ENCODE measurements around the gene TMEM126B. TPM values are rescaled to one million over a fixed set of nuclear protein-coding genes. Genes with fewer than 3 reads are reported as not detected.
A peak's percentile ranks its signal among the peaks of the same experiment; 100 is the strongest.

Gene TMEM126B
- total RNA-seq, 1 experiment from 2014 or later = 38.1 TPM

DNA sequence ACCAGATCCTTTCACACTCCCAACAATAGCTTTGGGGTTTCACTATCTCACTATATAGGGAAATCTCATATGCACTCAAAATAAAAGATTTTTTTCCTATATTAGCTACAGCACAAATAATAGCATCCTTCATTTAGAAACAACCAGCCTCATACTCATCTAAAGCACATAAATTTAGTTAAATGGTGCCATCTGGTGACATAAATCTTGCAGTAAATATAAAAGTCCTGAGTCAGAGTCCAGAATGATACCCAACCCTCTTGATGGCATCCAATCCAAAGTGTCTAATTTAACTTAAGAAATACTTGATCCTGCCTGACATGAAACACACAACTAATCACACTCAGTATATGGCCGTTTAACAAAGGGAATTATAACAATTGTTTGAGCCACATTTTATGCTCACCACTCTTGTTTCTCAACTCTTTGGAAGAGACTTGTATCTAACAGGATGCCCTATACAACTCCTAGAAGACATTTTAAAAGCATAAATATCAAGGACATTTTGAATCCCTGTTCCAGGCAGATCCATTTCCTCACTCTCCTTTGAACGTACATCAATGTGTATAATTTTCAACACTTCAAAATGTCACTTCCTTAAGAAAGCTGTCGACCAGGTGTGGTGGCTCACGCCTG is 37.4 kb upstream of the TMEM126B start:
- ChIA-PET POLR2A (ENCODE audit: unreplicated experiment) (no interaction called here), CTCF (interaction anchor here (0.6 to 0.9 kb wide), 3 partner anchors 995 to 1201 kb away, joined by 3 read pairs; no protein-coding TSS in a partner anchor)
- Histone ChIP-seq H3K9me3 (ENCODE audit: insufficient read depth, low read depth) (0 out of 2 replicates have a peak, but pooled peaks cover 4% of the 10 kb centered on the region), H3F3A (ENCODE audit: insufficient read depth, low read depth) (no peaks in the 10 kb centered on the region), H4K20me1 (ENCODE audit: insufficient read depth) (no peaks in the 10 kb centered on the region), H3K27ac (no peak overlapping the region), H3K36me3 (ENCODE audit: low read depth) (no peaks in the 10 kb centered on the region), H3K27me3 (ENCODE audit: insufficient read depth, low read depth) (no peaks in the 10 kb centered on the region), H3K79me2 (ENCODE audit: low read depth) (no peaks in the 10 kb centered on the region), H3K9me2 (ENCODE audit: insufficient read depth) (no peaks in the 10 kb centered on the region), H3K4me1 (replicated peaks; ENCODE audit: insufficient read depth) (no peaks in the 10 kb centered on the region), H3K4me2 (no peak overlapping the region), H2AFZ (no peak overlapping the region), H3K4me3 (no peak overlapping the region)
- no TSS peak for BruUV-seq (replicated peaks)
- peak in 1 of 2 experiments; percentile 52 for DNase-seq
- intact Hi-C loops (cut with micrococcal nuclease; ENCODE audit: unreplicated experiment) = loop anchor here (1.0 to 10.0 kb wide), 5 partner anchors 789 to 1324 kb away; no protein-coding TSS in a partner anchor
- TF ChIP-seq, protein P1, sequence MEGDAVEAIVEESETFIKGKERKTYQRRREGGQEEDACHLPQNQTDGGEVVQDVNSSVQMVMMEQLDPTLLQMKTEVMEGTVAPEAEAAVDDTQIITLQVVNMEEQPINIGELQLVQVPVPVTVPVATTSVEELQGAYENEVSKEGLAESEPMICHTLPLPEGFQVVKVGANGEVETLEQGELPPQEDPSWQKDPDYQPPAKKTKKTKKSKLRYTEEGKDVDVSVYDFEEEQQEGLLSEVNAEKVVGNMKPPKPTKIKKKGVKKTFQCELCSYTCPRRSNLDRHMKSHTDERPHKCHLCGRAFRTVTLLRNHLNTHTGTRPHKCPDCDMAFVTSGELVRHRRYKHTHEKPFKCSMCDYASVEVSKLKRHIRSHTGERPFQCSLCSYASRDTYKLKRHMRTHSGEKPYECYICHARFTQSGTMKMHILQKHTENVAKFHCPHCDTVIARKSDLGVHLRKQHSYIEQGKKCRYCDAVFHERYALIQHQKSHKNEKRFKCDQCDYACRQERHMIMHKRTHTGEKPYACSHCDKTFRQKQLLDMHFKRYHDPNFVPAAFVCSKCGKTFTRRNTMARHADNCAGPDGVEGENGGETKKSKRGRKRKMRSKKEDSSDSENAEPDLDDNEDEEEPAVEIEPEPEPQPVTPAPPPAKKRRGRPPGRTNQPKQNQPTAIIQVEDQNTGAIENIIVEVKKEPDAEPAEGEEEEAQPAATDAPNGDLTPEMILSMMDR (conservative IDR thresholded peaks at IDR 0.05) = peak; percentile 59; the same call in 1 of the 2 replicates
- no peak for TF ChIP-seq EZH2 (IDR thresholded peaks at IDR 0.05; ENCODE audit: low read depth)

DNA sequence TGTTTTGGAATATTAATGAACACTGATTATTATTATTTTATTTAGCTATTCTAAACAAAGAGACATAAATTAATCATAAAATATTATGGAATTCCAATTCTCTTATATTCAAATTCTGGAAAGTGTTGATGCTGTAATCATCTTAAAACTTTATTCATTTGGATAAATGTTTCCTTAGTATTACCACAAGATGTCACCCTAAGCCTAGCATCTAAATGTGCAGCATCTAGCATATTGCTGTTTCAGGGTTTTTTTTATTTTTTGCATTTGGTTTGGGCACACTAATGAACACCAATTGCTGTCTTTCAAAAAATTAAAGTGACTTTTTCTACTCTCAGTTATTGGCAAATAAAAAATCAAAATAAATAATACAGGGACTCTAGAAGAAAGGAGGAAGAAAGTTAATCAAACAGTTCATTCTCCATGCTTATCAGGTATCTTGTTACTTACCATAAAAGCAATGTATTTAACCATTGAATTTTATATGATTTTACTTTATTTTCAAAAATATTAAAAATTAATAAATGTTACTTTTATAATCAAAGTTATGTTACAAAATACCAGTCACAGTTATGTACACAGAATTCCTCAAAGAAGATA is 33.0 kb upstream of the TMEM126B start:
- DNase-seq = peak in 1 of 2 experiments; percentile 51
- BruUV-seq (replicated peaks) = no TSS peak
- Histone ChIP-seq H3K4me1 (replicated peaks; ENCODE audit: insufficient read depth) (no peaks in the 10 kb centered on the region), H3K27me3 (ENCODE audit: insufficient read depth, low read depth) (no peaks in the 10 kb centered on the region), H3K9me3 (ENCODE audit: insufficient read depth, low read depth) (no peaks in the 10 kb centered on the region), H3K4me2 (no peak overlapping the region), H3K36me3 (ENCODE audit: low read depth) (no peaks in the 10 kb centered on the region), H4K20me1 (ENCODE audit: insufficient read depth) (no peaks in the 10 kb centered on the region), H3F3A (ENCODE audit: insufficient read depth, low read depth) (no peaks in the 10 kb centered on the region), H3K27ac (no peak overlapping the region), H3K9me2 (ENCODE audit: insufficient read depth) (no peaks in the 10 kb centered on the region), H2AFZ (no peak overlapping the region), H3K4me3 (no peak overlapping the region), H3K79me2 (ENCODE audit: low read depth) (no peaks in the 10 kb centered on the region)
- intact Hi-C loops (cut with micrococcal nuclease; ENCODE audit: unreplicated experiment) = loop anchor here (1.0 to 10.0 kb wide), 3 partner anchors 259 to 1319 kb away; no protein-coding TSS in a partner anchor
- ChIA-PET POLR2A (ENCODE audit: unreplicated experiment) (no interaction called here), CTCF (no interaction called here)
- TF ChIP-seq, protein P1 (conservative IDR thresholded peaks at IDR 0.05) = peak; percentile 82
- TF ChIP-seq EZH2 (IDR thresholded peaks at IDR 0.05; ENCODE audit: low read depth) = no peak

DNA sequence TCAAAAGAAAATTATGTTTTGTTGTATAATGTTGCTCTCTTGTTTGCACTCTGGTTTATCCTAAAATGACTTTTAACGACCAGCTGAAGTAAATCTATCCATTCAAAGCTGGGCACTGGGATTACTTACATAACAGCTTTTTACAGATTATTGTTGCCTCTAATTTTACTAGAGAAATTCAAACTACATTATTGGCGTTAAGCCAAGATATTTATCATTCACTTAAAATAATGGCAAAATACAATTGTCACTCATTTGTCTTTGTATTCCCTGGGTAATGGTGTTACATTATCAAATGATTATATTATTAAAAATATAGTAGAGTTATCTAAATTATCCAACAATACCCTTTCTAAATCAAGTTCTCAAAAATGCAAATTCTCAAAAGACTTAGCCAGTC is 31.5 kb upstream of the TMEM126B start:
- no peaks in the 10 kb centered on the region for H4K20me1 ChIP-seq (ENCODE audit: insufficient read depth)
- no peak for DNase-seq
- POLR2A ChIA-PET (ENCODE audit: unreplicated experiment) = no interaction called here

More for the DNA sequence above, 31.5 kb upstream of the TMEM126B start:
- no peaks in the 10 kb centered on the region for H3K36me3 ChIP-seq (ENCODE audit: low read depth)
- no peak overlapping the region for H3K4me2 ChIP-seq
- intact Hi-C loops (cut with micrococcal nuclease; ENCODE audit: unreplicated experiment) = loop anchor here (5.0 to 10.0 kb wide), 2 partner anchors 695 to 1318 kb away; no protein-coding TSS in a partner anchor
- H3K4me3 ChIP-seq = no peak overlapping the region
- H2AFZ ChIP-seq = no peak overlapping the region
- H3K9me2 ChIP-seq (ENCODE audit: insufficient read depth) = no peaks in the 10 kb centered on the region
- no peaks in the 10 kb centered on the region for H3K27me3 ChIP-seq (ENCODE audit: insufficient read depth, low read depth)
- no peak for TF ChIP-seq EZH2 (IDR thresholded peaks at IDR 0.05; ENCODE audit: low read depth)
- TF ChIP-seq, protein P1 (conservative IDR thresholded peaks at IDR 0.05) = no peak
- H3K4me1 ChIP-seq (replicated peaks; ENCODE audit: insufficient read depth) = no peaks in the 10 kb centered on the region
- H3K79me2 ChIP-seq (ENCODE audit: low read depth) = no peaks in the 10 kb centered on the region
- no peaks in the 10 kb centered on the region for H3K9me3 ChIP-seq (ENCODE audit: insufficient read depth, low read depth)
- BruUV-seq (replicated peaks) = no TSS peak
- CTCF ChIA-PET = no interaction called here
- no peaks in the 10 kb centered on the region for H3F3A ChIP-seq (ENCODE audit: insufficient read depth, low read depth)
- H3K27ac ChIP-seq = no peak overlapping the region

Data from PC-9 (cell line).